DOHH2 (cell line): ENCODE results near the gene ZCWPW1.

Experiments used
- CTCF ChIP-seq: fragments of 200-600 bp; sonication (generic); IDR thresholded peaks from one replicate; pipeline ENCODE4 v1.5.1; 2014; ENCODE audit warnings: antibody characterized with exemption, mild to moderate bottlenecking, low read depth, low read length; ENCODE audit not compliant: poor library complexity, severe bottlenecking
- EZH2phosphoT487 ChIP-seq: fragments of 200-600 bp; sonication (generic); IDR thresholded peaks from 2 replicates; pipeline ENCODE4 v1.6.1; 2017; ENCODE audit warnings: borderline replicate concordance, mild to moderate bottlenecking, antibody characterized with exemption, low read length, moderate library complexity, mixed read lengths

GRCh38 chr7:100390286-100391009 is 38.1 kb downstream of the ZCWPW1 start:
- TF ChIP-seq EZH2phosphoT487 = no peak
- TF ChIP-seq CTCF = no peak
